Pulmonary artery endothelial cell (primary cell): ENCODE measurements around the gene TSPYL2. TPM values are rescaled to one million over a fixed set of nuclear protein-coding genes. Genes with fewer than 3 reads are reported as not detected.

Source experiments
- DNase-seq: peaks from one replicate; pipeline ENCODE4 v3.0.0-alpha.2; 2011; ENCODE audit warnings: low read depth, low spot score
- total RNA-seq: library from RNA; depleted of rRNA; stranded (reverse); fragments of >200 nt; gene quantifications from 2 replicates; pipeline ENCODE4 v1.2.3, GENCODE V29; 2014

The TSPYL2 gene
- total RNA-seq, 1 donor from 2014 or later: 9.8 TPM

DNA sequence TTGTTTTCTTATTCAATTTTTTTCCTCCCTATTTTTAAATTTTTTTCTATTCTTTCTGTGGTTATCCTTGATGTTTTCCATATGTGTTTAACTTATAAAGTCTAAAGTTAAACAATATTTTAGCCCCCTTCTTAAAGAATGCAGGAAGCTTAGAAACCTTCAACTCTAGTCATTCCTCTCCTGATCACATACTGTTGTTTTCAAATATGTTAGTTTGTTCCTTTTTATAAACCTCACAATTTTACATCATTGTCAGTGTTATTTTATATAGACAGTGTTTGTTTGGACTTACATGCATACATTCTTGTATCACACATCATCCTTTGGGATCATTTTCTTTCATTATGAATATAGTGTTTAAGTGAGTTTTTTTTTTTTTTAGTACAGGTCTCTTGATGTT is 43.3 kb downstream of the TSPYL2 start:
- DNase-seq: no peak

DNA sequence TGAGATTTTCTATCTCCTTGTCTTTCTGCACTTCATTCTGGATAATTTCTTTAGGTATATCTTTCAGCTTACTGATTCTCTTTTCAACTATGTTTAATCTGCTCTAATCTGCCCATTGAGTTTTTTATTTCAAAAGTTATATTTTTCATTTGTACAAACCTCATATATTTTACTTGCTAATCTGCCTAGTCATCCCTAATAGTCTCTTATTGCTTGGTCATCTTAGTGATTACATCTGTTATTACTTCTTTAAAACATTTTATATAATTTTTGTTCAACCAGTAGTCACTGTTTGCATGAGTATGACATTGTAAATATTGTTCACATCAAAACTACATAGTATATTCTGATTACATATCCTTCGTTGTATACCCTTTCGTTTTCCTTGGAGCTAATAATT is 44.2 kb downstream of the TSPYL2 start:
- no peak for DNase-seq

DNA sequence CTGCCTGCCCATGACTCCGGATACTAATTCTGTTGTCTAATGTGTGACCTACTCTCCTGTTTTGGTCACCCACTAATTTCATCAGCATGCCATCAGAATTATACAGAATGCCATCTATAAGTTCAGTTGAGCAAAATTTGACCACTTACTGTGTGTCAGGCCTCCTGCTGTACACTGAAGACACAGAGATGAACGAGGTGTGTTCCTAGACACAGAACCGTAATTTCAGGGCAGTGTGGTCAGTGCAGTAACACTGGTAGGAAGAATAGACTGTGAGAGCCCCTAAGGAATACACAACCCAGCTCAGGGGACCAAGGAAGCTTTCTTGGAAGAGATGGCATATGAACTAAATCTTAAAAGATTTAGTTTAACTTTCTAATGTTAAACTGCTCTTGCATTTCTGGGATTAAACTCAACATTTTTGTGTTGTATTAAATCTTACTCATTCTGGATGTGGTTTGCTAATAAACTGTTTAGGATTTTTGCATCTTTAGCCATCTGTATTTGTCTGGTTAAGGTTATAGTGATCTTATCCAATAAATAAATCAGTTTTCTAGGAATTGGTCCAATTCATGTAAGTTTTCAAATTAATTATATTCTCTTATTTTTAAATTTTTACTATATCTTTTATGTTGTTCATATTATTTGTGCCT is 46.1 kb downstream of the TSPYL2 start:
- no peak for DNase-seq

DNA sequence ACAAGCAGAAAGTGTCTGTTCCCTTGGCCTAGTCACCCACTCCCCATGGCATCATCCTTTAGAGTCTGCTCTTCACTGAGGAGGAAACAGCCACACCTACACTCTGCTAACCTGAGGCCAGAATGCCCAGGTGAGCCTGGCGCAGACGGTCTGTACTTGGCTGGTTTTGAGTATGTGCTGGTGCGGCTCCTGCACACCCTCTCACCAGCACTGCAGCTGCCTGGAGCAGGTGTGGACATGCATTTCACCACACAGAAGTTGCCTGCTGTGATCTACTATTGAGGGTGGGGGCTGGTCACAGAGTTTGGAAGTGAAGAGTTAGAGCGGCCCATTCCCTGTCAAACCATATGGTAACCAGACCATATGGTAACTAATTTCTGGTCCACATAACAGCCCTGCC is 51.2 kb downstream of the TSPYL2 start:
- no peak for DNase-seq

DNA sequence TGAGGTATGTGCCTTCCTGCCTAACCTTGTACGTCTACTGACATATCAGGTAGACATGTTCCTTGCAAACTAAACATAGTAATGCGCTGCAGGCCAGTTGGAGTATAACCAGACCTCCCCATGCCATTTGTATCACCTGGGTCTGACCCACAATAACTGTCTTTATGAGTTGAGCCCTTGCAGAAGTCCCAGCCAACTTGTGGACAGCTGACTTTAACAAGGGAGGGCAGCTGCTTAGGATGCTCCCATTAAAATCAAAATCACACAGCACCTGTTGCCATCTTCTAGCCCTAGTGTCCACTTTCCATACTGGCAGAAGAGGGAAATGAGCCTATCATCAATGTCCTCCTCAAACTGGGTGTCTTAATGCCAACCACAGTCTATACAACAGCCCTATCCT is 53.4 kb downstream of the TSPYL2 start:
- DNase-seq: no peak

Other genes with a start within 250 kb of the TSPYL2 start
- gene XAGE3, start 214.3 kb upstream of the TSPYL2 start, total RNA-seq: not detected in 2 replicates
- gene FAM156B, start 185.0 kb upstream of the TSPYL2 start, total RNA-seq: 8.1 and 8.9 TPM in 2 replicates
- gene FAM156A, start 123.8 kb upstream of the TSPYL2 start, total RNA-seq: 3.7 and 7.4 TPM in 2 replicates
- gene GPR173, start 33.6 kb upstream of the TSPYL2 start, total RNA-seq: 2.7 and 3.2 TPM in 2 replicates
- 4.6 and 5.7 TPM in 2 replicates for gene KANTR, start 11.8 kb downstream of the TSPYL2 start, total RNA-seq
- 62.6 and 100 TPM in 2 replicates for gene KDM5C, start 142.8 kb downstream of the TSPYL2 start, total RNA-seq
- gene IQSEC2, start 199.2 kb downstream of the TSPYL2 start, total RNA-seq: 3.6 and 3.9 TPM in 2 replicates